ENCODE measurements around the gene UBE2M.
"Not testable (repeated sequence)": the region's sequence is repeated elsewhere in the genome, so short reads cannot be mapped to it uniquely, and the experiment has no call there.

The UBE2M gene

GRCh38 chr19:58582985-58583384 lies 24.6 kb upstream of the UBE2M start:
- Histone ChIP-seq H3K4me1 (ENCODE audit: insufficient read depth, insufficient read length) (no peaks in the 10 kb centered on the region), H3K9me3 (ENCODE audit: insufficient read depth, low read length) (no peaks in the 10 kb centered on the region), H3K36me3 (ENCODE audit: insufficient read depth, insufficient read length, low read length) (peaks cover 33% of the 10 kb centered on the region), H3K4me3 (ENCODE audit: insufficient read length, low read depth) (no peak overlapping the region), H3K27me3 (ENCODE audit: insufficient read depth, insufficient read length) (no peaks in the 10 kb centered on the region), H3K9ac (ENCODE audit: insufficient read length, low read depth) (no peak overlapping the region)
- TF ChIP-seq ZNF274 (IDR thresholded peaks at IDR 0.05; ENCODE audit: low read depth, low read length) (no peak), YY1 (IDR thresholded peaks at IDR 0.05; ENCODE audit: insufficient read depth, insufficient read length) (no peak), SUZ12 (IDR thresholded peaks at IDR 0.05; ENCODE audit: extremely low read depth, insufficient read depth, insufficient read length) (no peak)
- DNase-seq (ENCODE audit: low read depth, low spot score) = no peak

- H3K36me3 ChIP-seq (ENCODE audit: insufficient read depth, insufficient read length, low read length) = peaks cover 33% of the 10 kb centered on the region
- no peaks in the 10 kb centered on the region for H3K27me3 ChIP-seq (ENCODE audit: insufficient read depth, insufficient read length)
- peak overlapping the region; percentile 34 for H3K9ac ChIP-seq (ENCODE audit: insufficient read length, low read depth)
- no peak overlapping the region for H3K4me3 ChIP-seq (ENCODE audit: insufficient read length, low read depth)
- no peaks in the 10 kb centered on the region for H3K9me3 ChIP-seq (ENCODE audit: insufficient read depth, low read length)
- H3K4me1 ChIP-seq (ENCODE audit: insufficient read depth, insufficient read length) = no peaks in the 10 kb centered on the region
- DNase-seq (ENCODE audit: low read depth, low spot score) = peak; percentile 59
- no peak for TF ChIP-seq SUZ12 (IDR thresholded peaks at IDR 0.05; ENCODE audit: extremely low read depth, insufficient read depth, insufficient read length)
- no peak for TF ChIP-seq ZNF274 (IDR thresholded peaks at IDR 0.05; ENCODE audit: low read depth, low read length)
- no peak for TF ChIP-seq YY1 (IDR thresholded peaks at IDR 0.05; ENCODE audit: insufficient read depth, insufficient read length)
Observed at GRCh38 chr19:58581227-58582141, 23.1 kb upstream of the UBE2M start.

- Histone ChIP-seq H3K4me3 (ENCODE audit: insufficient read length, low read depth) (no peak overlapping the region), H3K27me3 (ENCODE audit: insufficient read depth, insufficient read length) (no peaks in the 10 kb centered on the region), H3K4me1 (ENCODE audit: insufficient read depth, insufficient read length) (no peaks in the 10 kb centered on the region), H3K9me3 (ENCODE audit: insufficient read depth, low read length) (no peaks in the 10 kb centered on the region), H3K36me3 (ENCODE audit: insufficient read depth, insufficient read length, low read length) (peaks cover 27% of the 10 kb centered on the region), H3K9ac (ENCODE audit: insufficient read length, low read depth) (no peak overlapping the region)
- no peak for DNase-seq (ENCODE audit: low read depth, low spot score)
- TF ChIP-seq YY1 (IDR thresholded peaks at IDR 0.05; ENCODE audit: insufficient read depth, insufficient read length) (no peak), ZNF274 (IDR thresholded peaks at IDR 0.05; ENCODE audit: low read depth, low read length) (no peak), SUZ12 (IDR thresholded peaks at IDR 0.05; ENCODE audit: extremely low read depth, insufficient read depth, insufficient read length) (no peak)
Observed at GRCh38 chr19:58579473-58580142, 21.2 kb upstream of the UBE2M start.

GRCh38 chr19:58578012-58578925 lies 19.9 kb upstream of the UBE2M start:
- DNase-seq (ENCODE audit: low read depth, low spot score) = no peak
- H3K4me1 ChIP-seq (ENCODE audit: insufficient read depth, insufficient read length) = no peaks in the 10 kb centered on the region
- no peak overlapping the region for H3K9ac ChIP-seq (ENCODE audit: insufficient read length, low read depth)
- H3K4me3 ChIP-seq (ENCODE audit: insufficient read length, low read depth) = no peak overlapping the region
- no peak for TF ChIP-seq YY1 (IDR thresholded peaks at IDR 0.05; ENCODE audit: insufficient read depth, insufficient read length)
- TF ChIP-seq ZNF274 (IDR thresholded peaks at IDR 0.05; ENCODE audit: low read depth, low read length) = no peak
- no peak for TF ChIP-seq SUZ12 (IDR thresholded peaks at IDR 0.05; ENCODE audit: extremely low read depth, insufficient read depth, insufficient read length)
- H3K9me3 ChIP-seq (ENCODE audit: insufficient read depth, low read length) = no peaks in the 10 kb centered on the region
- peaks cover 2% of the 10 kb centered on the region for H3K27me3 ChIP-seq (ENCODE audit: insufficient read depth, insufficient read length)
- peaks cover 21% of the 10 kb centered on the region for H3K36me3 ChIP-seq (ENCODE audit: insufficient read depth, insufficient read length, low read length)

GRCh38 chr19:58577581-58577980 lies 19.2 kb upstream of the UBE2M start:
- H3K36me3 ChIP-seq (ENCODE audit: insufficient read depth, insufficient read length, low read length) = peaks cover 14% of the 10 kb centered on the region
- not testable (repeated sequence) for H3K9me3 ChIP-seq (ENCODE audit: insufficient read depth, low read length); H3K4me1 ChIP-seq (ENCODE audit: insufficient read depth, insufficient read length); H3K27me3 ChIP-seq (ENCODE audit: insufficient read depth, insufficient read length); DNase-seq (ENCODE audit: low read depth, low spot score); H3K9ac ChIP-seq (ENCODE audit: insufficient read length, low read depth); H3K4me3 ChIP-seq (ENCODE audit: insufficient read length, low read depth)

- TF ChIP-seq ZNF274 (IDR thresholded peaks at IDR 0.05; ENCODE audit: low read depth, low read length) (no peak), SUZ12 (IDR thresholded peaks at IDR 0.05; ENCODE audit: extremely low read depth, insufficient read depth, insufficient read length) (no peak), YY1 (IDR thresholded peaks at IDR 0.05; ENCODE audit: insufficient read depth, insufficient read length) (no peak)
- Histone ChIP-seq H3K36me3 (ENCODE audit: insufficient read depth, insufficient read length, low read length) (peaks cover 21% of the 10 kb centered on the region), H3K9ac (ENCODE audit: insufficient read length, low read depth) (peak overlapping the region; percentile 79), H3K27me3 (ENCODE audit: insufficient read depth, insufficient read length) (peaks cover 2% of the 10 kb centered on the region), H3K9me3 (ENCODE audit: insufficient read depth, low read length) (no peaks in the 10 kb centered on the region), H3K4me3 (ENCODE audit: insufficient read length, low read depth) (peak overlapping the region; percentile 78), H3K4me1 (ENCODE audit: insufficient read depth, insufficient read length) (peaks cover 5% of the 10 kb centered on the region)
- DNase-seq (ENCODE audit: low read depth, low spot score) = peak; percentile 77
Observed at GRCh38 chr19:58575183-58576041, 17.0 kb upstream of the UBE2M start.

Measured in NT2/D1 (cell line).